Amniotic stem cell (primary cell): ENCODE results near the gene ZNF319.
"Not testable (repeated sequence)": the region's sequence is repeated elsewhere in the genome, so short reads cannot be mapped to it uniquely, and the experiment has no call there.

Source experiments
- DNase-seq: peaks from one replicate; lab custom pipeline; 2025; lab: John Stamatoyannopoulos, UW

Gene ZNF319

DNA sequence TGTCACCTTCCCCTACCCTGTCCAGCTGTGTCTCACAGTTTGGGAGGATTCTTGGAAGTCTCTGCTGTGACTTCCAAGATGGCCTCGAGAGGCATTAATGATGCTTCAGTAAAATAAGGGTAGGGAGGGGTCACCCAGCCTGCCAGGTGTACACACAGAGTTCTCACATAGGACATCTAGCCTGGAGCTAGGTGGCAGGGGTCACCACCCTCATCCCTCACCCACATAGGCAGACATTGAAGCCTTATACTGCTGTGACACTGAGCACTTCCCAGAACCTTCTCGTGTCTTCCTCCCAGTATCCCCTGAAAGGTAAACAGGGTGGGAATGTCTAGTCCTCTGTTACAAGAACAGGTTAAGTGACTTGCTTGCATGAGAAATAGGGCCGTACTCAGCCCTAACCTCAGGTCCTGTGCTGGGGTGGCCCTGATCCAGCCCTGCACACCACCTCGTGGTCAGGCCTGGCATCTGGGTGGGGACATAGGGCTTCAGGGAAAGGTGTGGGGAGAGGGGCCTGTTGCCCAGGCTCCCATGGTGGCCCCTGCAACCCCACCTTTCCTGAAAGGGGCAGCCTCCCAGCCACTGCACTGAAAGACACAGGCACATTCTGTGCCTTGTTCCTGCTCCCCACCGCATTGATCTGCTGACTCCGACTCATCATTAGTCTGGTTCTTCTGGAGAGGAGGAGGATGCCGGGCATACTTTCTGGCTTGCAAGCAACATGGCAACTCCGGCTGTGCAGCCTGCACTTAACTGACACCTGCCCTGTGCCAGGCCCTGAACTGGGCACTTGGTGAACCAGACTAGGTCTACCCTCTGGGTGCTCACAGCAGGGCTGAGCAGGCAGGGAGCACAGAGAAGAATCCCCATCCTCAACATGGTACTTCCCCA lies 21.4 kb upstream of the ZNF319 start:
- no peak for DNase-seq

DNA sequence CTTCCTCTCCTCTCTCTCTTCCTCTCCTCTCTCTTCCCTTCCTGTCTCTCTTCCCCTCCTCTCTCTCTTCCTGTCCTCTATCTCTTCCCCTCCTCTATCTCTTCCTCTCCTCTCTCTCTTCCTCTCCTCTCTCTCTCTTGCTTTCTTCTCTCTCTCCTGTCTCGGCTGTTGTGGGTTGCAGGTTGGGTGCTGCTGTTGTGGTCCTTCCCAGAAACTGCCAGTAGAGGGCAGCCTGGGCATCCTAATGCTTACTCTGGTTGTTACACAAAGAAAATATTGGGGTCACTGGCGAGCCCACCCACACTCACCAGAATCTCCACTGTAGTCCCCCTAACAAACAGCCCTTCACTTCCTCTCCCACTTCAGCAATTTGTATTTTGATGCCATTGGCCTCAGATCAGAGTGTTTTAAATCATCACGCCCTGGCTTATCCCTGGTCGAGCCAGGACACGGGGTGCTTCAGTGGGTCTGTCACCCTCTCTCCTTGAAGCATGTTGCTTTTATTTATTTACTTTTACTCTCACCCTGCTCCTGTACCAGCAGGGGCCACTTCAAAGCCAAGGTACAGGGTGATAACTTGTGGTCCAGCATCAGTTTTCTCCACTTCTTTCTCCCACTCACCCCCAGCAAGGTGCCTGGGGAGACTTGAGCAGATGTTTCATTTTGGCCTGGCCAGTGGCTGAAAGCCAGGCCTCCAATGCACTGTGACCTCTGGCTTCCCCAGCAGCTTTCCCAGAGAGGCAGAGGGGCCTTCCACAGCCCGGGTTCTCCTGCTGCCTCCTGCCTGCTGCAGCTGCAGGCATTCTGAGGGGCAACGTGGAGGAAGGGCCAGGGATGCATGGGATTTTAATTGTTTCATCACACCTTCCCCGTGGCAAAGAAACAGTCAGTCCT lies 20.4 kb upstream of the ZNF319 start:
- peak; percentile 29 for DNase-seq

DNA sequence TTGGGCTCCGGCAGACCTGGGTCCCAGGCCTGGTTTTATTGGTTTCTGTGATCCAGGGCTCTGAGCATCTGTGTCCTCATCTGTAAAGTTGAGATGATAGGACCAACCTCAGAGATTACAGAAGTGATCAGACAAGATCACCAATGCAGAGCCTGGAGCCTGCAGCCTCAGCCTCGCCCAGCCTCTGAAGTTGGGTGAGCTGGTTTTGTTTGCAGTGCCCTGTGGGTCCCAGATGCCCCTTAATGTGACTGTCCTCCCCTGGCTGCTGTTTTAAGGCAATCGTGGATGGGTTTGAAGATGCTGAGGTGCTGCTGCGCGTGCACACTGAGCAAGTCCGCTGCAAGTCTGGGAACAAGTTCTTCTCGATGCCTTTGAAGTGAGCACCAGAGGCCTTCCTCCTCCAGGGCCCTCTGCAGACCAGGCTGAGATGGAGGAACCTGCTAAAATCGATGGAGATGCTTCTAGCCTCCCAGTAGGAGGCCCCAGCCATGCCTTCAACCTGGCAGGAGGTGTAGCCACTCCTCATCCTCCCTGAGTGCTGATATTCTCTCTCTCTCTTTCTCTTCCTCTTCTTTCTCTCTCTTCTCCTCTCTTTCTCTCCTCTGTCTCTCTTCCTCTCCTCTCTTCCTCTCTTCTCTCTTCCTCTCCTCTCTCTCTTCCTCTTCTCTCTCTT lies 19.5 kb upstream of the ZNF319 start:
- DNase-seq = no peak

DNA sequence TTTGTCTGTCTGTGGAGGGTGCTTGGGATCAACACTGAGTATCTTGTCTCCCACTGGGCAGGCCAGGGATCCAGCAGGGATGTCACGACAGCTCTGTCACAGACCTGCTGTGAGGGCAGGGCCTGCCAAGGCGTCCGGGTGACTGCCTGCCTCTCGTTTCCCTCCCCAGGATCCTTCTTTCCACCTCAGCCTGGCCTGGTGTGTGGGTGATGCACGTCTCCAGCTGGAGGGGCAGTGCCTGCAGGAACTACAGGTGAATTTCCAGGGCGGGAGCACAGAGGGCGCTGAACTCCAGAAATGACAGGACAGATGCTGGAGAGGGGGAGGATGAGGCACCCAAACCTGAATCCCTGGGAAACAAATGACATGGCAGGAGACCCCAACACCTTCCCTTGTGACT lies 18.3 kb upstream of the ZNF319 start:
- no peak for DNase-seq

DNA sequence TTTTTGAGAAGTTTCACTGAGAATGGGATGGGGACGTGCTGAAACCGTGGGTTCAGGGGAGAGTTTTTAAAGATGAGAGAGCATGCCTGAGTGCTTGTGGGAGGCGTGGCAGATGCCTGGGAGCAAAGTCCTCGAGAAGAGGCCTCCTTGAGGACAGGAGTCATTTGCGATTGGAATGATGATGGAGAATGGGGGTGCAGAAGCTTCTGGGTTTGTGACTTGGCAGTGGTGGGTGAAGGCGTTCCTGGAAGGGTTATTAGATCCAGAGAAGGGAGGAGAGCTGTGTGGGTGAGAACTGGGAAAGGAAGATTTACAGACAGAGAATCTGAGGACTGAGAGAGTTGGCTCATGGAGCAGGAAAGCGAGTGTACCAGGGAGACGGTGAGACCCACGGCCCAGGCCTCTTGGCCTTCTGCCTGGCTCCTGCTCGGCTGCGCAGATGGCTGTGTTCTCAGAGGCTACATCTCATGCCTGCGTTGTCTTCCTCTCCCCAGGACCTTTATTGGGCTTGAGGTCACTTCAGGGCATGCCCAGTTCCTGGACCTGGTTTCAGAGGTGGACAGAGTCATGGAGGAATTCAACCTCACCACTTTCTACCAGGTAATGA lies 16.5 kb upstream of the ZNF319 start:
- DNase-seq = no peak

DNA sequence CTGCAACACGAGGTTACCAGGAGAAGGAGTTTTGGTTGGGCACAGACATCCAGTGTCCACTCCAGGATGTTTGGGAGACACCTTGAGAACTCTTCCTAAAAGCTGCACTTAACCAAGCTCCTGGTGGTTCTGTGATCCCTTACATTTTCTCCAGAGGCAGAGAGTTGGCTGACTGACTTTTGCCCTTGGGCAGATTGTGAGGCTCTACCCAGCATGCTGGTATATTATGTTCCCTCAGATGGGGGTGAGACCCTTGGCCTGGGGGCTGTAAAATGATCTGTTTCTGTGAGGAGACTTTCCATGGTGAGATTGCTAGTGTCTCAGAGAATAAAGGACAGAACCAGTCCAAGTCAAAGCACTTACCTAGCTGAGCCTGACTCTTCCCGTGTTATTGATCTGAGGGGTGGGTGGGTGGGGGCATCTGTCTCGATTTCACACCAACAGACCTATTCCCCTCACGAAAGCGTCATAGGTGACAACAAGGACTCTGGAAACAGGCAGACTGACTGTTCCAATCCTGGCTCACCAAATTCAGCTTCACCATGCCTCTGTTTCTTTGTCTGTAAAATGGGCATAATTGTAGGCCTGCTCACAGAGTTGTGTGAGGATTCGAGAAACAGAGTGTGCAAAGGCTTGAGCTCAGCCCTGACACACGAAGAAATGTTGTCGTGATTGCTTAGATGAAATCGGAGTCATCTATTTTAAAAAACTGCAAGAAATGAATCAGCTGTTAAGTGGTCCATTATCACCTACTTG lies 12.9 kb upstream of the ZNF319 start:
- DNase-seq = no peak

DNA sequence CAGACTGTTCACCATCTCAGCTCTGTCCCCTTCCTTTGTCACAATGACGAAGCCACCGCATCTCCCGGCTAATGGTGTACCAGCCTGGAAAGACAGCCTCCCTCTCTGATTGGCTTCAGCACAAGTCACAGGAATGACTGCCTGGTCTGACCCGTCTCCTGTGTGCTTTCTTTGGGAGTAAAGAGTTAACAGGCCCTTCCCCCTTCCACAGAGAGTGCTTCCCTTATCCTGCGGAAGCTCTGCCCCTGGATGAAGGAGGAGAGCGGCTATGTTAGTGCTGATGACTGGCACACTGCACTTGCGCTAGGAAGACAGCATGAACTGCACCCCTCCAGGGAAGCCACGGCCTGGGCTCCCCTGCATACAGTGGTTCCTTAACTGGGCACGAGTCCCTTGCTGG lies 12.0 kb upstream of the ZNF319 start:
- no peak for DNase-seq

DNA sequence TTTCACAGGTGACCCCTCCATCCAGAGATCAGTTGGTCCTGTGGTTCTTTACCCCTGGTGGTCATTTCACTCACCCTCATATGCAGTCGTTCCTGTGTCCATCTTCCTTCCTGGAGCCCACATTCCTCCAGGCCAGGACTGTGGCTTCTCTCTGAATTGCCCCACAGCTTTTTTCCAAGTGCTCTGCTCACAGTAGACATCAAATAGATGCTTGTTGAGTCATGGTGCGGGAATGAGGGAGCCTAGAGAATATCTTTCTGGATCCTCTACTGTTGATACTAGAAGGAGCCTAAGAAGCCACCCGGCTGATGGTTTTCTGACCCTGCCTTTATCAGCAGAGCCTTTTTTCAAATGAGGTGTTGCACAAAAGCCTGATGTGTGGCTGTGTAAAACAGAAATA lies 11.2 kb upstream of the ZNF319 start:
- DNase-seq = no peak

DNA sequence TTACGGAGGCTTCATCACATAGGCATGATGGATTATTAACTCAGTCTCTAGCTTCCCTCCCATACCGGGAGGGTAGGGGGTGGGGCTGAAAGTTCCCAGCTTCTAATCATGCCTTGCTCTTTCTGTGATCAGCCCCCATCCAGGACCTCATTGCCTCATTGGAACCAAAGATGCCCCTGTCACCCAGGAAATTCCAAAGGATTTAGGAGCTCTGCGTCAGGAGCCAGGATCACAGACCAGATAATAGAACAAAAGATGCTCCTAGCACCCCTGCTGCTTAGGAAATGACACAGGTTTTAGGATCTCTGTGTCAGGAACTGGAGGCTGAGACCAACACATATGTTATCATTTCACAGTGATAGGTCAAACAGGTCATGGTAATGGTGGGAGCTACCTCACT lies 10.4 kb upstream of the ZNF319 start:
- DNase-seq = no peak

DNA sequence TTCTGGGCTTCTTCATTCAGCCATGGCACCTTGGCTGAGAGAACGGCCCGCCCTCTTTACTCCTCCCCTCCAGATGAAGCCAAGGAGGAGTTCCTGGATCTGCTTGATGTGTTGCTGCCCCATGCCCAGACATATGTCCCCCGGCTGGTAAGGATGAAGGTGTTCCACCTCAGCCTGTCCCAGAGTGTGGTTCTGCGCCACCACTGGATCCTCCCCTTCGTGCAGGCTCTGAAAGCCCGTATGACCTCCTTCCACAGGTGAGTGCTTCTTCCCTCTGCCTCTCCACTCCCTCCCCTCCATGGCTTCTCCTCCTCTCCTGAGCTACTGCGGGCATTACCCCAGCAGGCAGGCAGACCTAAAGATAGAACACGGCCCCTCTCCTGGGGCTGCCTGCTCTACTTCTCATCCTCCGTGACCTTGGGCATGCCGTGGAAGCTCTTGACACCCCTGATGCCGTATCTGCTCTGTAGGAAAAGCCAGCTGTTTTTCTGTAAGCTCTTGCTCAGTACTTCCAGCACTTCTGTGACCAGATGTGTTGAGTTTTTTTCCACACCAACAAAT lies 9.5 kb upstream of the ZNF319 start:
- DNase-seq = no peak

DNA sequence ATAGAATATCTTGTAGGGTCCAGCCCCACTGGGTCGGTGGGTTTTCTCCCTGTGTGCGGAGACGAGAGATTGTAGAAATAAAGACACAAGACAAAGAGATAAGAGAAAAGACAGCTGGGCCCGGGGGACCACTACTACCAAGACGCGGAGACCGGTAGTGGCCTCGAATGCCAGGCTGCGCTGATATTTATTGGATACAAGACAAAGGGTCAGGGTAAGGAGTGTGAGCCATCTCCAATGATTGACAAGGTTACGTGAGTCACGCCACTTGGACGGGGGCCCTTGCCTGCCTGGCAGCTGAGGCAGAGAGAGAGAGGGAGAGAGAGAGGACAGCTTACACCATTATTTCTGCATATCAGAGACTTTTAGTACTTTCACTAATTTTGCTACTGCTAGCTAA lies 4.3 kb upstream of the ZNF319 start:
- DNase-seq = not testable (repeated sequence)

DNA sequence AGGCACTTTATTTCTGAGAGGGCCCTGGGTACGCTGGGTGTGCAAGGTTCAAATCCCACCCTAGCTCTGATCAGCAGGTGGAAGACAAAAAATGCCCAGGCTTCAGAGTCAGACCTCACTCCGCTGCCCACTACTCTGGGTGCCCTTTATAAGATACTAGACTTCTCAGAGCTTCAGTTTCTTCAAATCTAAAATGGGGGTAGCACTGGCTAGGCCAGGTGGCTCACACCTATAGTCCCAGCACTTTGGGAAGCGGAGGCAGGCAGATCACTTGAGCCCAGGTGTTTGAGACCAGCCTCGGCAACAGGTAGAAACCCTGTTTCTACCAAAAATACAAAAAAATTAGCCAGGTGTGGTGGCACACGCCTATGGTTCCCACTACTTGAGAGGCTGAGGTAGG lies 2.5 kb upstream of the ZNF319 start:
- DNase-seq = no peak

DNA sequence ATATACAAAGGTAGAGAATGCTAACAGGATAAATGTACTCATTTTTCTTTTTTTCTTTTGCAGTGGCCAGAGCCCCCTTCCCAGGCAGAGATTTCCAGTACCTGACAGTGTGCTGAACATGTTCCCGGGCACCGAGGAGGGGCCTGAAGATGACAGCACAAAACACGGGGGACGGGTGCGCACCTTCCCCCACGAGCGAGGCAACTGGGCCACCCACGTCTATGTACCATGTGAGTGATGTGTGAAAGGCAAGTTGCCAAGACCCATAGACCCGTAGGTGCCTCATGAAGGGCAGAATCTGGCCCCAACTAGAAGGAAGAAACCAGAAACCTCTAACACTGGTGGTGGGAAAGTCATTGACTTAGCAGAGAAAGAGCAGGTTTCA lies 1.9 kb upstream of the ZNF319 start:
- DNase-seq = no peak

DNA sequence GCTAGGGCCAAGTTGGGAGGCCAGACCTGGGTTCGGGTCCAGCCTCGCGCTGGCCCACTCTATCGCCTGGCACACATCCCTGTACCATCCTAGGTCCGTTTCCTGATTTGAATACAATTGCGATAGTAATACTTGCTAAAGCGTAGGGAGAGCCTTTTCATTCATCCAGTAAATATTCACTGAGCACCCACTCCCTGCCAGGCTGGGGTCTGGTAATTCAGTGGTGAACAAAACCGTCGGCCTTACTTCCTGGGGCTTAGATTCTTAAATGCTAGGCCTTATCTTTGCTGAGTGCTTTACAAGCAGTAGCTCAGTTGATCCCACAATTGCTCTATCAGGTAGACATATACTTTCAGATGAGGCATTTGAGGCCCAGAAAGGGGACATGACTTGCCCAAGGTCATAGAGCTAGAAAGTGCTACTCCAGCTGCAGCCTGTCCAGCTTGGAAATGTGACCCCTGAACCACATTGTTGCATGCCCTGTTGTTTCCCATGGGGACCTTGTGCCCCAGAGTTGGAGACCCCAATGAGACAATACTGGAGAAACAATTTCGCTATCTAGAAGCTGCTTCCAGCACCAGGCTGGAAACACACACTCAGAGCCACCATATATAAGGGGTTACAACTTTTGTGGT lies 1.4 kb upstream of the ZNF319 start:
- DNase-seq = no peak

DNA sequence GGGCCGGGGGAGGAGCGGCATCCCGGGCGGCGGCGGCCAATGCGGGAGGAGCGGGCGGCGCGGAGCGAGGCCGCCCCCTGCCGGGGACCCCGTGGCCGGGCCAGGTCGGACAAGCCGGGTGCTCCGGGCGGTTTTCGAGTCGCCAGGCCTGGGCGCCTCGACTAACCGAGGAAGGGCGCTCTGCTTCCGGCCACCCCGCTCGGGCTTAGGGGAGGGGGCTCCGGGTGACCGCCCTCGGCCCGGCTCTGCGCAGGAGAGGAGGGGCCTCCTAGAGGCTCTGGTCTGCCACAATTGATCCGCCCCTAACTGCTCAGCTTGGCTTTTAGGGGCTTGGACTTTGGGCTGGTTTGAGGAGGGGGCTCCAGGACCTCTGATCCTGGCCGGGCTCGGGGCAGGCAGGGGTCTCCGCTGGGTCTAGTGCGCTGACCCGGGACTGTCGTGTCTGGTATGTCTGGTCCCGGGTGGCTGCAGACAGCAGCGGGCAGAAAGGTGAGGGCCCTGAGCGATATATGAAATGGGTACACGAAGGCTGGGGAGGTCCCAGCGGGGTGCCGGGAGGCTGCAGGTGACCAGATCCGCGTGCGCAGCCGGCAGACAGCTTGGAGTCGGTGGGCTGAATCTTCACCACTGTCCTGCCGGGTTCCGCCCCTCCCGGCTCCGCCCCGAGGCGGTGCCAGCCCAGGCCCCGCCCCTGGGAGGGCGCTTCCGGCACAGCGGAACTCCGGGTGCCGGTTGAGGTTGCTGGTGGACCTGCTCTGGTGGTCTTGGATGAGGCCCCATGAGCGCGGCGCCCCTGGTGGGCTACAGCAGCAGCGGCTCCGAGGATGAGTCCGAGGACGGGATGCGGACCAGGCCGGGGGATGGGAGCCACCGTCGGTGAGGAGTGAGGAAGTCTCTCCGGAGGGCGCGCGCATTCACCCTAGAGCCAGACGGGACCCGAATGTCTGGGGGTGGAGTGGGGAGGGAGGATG lies 519 bp upstream of the ZNF319 start, which contains the start of gene USB1:
USB1 (plus strand) TSS at position 702 of the 971 bp plus-strand sequence; CDS start at position 779, 77 bp downstream.
- peak; percentile 57 for DNase-seq

DNA sequence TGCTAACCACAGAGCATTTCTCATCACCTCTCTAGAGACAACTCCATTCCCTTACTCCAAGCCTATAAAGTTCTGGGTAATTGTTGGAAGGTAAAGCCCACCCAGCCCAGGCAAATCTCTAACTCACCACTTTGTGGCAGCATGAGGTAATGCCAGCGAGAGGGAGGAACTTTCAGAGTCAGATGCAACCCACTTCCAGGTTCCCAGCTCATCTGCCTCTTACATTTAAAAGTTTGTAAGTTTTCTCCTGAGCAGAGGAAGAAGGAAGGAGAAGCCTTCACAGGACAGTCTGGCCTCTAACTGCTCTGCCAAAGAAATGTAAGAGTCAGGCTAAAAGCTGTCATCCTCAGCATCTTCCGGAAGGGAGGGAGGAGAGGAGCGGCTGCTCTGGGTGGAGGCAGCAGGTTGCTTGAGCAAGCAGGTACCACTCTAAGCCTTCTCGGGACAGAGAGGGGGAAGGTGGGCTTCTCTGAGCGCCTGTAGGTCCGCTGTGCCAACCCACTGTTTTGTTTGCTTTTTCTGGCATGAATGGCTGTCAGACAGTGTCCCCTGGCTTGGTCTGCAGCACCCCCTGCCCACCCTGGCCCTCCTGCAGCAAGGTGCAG lies 1.0 kb downstream of the ZNF319 start:
- DNase-seq = no peak

DNA sequence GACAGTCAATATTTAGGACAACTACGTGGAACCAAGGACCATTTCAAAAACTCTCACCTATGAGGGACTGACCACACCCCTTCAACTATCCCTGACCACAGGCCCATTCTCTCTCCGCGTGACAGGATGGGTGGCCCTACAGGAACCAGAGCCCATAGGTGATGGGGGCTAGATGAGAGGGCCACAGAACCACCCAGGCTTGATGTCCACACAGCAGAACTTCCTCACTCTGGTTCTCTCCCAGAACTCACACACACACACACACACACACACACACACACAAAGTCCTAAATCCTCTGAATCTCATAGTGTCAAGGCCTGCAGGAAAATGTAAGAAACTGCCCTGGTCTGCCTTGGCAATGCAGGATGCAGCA lies 1.5 kb downstream of the ZNF319 start:
- no peak for DNase-seq

DNA sequence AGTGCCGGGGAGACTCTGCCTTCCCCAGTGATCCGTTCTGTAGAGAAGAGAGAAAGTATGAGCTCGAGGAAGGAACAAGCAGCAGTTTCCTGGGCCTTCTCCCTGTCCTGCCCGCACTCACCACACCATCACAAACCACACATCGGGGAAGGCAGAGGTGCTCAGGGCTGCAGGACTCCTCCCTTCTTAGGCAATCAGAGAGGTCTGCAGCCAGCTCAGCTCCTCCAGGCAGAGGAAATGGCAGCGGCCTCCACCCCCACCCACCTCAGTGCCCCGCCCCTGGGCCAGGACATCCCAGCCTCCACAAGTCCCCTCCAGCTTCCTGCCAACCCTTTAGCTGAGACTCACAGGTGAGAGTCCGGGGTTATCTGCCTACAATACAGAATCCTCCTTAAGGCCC lies 2.0 kb downstream of the ZNF319 start:
- DNase-seq = no peak
